Astrocyte of the hippocampus (primary cell): ENCODE data around the gene GIPC2.
A peak's percentile ranks its signal among the peaks of the same experiment; 100 is the strongest.
"Not testable (repeated sequence)": the region's sequence is repeated elsewhere in the genome, so short reads cannot be mapped to it uniquely, and the experiment has no call there.

Experiments
- DNase-seq: peaks from one replicate; pipeline ENCODE4 v3.0.0; 2011; ENCODE audit warnings: low read depth, low spot score

Gene GIPC2

GRCh38 chr1:78094639-78095038 is 48.9 kb downstream of the GIPC2 start:
- DNase-seq, result no peak

- peak; percentile 66 for DNase-seq
Measured at GRCh38 chr1:78095593-78095992, 49.8 kb downstream of the GIPC2 start.

DNA sequence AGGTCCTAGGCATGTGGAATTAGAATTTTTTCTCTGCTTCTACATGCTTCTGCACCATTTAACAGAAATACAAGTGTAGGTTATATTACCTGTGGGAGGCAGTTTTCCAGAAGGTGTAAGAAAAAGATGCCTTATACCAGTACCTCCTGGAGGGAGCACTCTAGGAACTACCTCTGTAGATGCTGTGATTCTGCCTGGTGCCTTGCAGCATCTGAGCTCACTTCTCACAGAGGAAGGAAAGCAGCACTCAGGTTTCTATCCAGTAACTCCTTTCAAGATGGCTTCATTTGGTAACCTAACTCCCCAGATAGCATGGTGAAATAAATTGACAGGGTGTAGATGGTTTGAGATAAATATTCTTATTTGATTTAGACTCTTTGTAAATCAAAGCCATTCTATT is 50.3 kb downstream of the GIPC2 start:
- peak; percentile 22 for DNase-seq

DNA sequence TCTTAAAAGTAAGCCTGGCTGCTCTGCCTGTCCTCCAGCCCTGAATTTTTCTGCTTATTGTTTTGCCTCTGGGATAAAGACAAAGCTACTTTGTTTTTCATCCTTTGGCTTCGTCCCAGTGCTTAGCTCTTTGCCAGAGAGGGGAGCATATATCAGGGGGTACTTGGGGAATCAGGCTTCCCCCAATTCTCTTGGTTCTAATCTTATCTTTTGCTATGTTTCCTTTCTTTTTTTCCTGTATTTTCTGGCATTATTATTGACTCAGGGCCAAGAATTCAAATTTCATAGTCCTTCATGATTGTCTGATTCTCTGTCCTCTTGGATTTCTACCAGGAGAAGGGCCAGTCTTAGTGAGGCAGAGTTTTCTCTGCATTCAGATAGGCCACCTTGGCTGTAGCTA is 51.2 kb downstream of the GIPC2 start:
- peak; percentile 24 for DNase-seq

DNA sequence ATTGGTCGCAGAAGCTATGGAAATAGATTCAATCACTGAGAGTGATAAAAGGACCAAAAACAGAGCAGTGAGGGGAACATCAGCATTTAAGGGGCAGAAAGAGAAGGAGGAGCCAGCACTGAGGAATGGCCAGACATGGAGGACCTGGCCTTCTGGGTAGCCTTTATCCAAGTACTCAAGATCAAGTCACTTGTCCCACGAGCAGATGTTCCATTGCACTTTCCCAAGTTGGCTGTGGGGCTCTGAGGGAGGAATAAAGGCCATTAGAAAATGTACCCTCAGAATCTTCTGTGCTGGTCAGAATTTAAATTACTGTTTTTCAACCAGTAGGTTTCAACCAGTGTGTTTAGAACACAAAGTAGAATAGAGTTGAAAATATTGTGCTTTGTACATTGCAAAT is 55.3 kb downstream of the GIPC2 start:
- no peak for DNase-seq

DNA sequence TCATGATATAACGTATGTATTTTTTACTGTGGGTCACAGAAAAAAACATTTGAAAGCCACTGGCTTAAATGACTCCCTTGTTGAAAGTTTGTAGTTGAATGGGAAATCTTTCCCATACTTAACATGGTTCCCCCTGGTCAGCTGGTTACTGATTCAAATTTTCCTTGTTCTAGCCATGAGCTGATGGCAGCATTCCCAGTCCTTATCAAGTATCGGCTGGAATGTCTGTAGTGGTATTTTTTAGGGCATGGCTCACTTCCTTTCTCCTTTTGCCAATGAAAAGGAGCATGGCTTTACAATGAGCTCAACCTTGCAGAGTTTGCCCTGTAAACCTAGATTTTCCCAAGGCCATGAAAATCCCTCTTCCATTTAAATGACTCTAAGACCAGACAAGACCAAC is 55.7 kb downstream of the GIPC2 start:
- DNase-seq, result peak; percentile 98

DNA sequence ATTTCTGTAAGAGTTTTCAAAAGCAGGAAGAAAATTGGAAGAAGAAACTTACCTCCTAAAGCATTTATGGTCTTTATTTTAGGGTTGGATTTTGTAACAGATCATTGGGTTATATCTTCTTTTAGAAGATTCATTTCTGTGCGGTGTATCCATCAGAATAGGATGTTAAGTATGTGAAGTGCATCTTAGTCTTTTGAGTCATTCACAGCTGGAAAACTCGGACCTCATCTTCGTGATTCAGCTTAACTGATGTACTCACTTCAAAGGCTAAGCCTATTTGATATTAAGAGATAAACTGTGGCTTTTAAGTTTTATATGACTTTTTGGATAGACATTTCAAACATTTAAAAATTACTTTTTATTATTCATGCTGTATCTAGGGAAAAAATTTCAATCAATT is 56.3 kb downstream of the GIPC2 start:
- peak; percentile 66 for DNase-seq

- DNase-seq, result no peak
Measured at GRCh38 chr1:78102916-78103315, 57.1 kb downstream of the GIPC2 start.

GRCh38 chr1:78104322-78104721 is 58.6 kb downstream of the GIPC2 start:
- DNase-seq, result peak; percentile 50

DNA sequence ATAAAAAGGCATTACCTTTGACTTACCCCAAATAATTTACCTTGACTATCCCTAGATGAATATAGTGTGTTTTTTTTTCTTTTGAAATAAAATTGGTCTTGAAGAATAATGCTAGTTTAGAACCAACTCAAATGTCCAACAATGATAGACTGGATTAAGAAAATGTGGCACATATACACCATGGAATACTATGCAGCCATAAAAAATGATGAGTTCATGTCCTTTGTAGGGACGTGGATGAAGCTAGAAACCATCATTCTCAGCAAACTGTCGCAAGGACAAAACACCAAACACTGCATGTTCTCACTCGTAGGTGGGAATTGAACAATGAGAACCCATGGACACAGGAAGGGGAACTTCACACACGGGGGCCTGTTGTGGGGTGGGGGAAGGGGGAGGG is 63.9 kb downstream of the GIPC2 start:
- DNase-seq, result not testable (repeated sequence)

- DNase-seq, result no peak
Measured at GRCh38 chr1:78113156-78113916, 67.6 kb downstream of the GIPC2 start.

DNA sequence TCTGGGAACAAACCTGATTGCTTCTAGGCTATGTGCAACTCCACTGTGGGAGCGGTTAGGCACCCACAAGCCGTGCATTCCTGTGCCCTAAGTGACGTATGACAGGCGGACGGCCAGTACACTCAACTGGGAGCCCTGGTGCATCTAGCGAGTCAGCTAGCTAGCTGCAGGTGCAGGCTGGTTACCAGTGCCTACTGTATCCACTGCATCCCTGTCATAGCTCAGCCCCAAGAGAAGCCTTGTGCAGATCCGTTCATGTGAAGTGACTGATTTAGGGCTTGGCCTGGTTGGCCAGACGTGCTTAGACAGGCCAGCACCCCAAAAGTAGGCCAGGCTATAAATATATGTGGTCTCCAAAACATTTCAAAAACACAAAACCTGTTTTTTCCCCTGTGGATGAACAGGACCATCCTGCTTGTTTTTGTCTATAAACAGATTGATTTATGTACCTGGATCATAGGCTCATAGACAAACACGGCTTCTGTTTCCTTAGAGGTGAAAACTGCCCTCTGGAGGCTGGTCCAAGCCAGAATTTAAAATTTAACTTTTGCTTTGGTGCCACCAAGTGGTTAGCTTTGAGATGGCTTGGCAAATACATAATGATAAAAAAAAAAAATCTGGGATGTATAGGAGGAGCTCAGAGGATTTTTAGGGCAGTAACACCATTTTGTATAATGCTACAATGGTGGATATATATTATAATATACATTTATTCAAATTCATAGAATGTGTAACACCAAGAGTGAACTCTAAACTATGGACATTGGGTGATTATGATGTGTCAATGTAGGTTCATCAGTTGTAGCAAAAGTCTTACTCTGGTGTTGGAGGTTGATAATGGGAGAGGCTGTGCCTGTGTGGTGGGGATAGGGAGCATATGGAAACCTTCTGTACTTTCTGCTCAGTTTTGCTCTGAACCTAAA is 68.5 kb downstream of the GIPC2 start:
- DNase-seq, result peak; percentile 86

- DNase-seq, result not testable (repeated sequence)
Measured at GRCh38 chr1:78120485-78120884, 74.7 kb downstream of the GIPC2 start.

- DNase-seq, result no peak
Measured at GRCh38 chr1:78121710-78122109, 75.9 kb downstream of the GIPC2 start.

GRCh38 chr1:78122389-78122788 is 76.6 kb downstream of the GIPC2 start:
- DNase-seq, result no peak

DNA sequence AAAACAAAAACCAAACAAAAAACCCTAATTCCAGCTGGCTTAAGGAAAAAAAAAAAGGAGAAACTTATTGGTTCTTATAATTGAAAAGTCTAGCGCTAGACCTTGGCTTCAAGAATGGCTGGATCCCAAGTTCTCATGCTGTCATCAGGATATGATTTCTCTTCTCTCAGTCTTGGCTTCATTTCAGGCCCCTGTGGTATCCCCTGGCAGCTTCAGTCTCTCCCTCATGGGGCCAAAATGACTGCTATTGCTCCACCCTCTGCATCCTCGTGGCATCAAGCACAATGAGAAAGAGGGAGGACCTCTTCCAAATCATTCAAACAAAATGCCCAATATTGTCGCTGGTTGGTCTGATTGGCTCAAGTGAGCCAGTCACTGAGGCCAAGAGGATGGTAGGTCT is 80.7 kb downstream of the GIPC2 start:
- no peak for DNase-seq

DNA sequence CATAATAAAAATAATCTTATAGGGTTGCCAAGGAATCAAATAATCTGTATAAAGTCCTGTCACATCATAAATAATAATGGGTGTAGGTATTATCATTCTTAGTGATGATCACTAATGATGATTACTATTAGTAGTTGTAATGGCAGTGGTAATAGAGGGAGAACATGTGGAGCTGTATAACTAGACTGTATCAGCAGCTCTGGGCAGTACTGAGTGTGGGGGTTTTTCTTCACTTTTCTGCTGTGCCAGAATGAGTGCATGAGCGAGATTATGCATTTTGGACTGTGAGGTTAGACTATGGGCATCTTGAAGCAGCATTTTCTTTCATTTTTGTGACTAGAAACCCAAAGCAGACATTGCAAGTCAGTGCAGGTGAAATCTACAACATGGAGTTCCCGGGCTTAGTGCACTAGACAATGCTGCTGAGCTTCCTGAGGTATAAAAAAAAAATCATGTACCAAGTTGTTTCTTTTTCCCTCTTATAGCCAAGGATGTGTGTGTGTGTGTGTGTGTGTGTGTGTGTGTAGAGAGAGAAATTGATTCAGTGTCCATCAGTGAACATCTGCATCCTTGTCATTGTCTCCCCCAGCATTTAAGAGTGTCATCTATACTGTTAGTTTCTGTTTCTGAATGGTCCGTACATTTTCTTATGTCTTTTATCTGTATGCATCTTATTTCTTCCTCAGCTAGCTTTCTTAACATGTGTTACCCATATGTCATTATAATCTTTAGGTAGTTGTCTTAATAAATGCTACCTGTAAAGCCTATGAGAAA is 86.6 kb downstream of the GIPC2 start:
- no peak for DNase-seq

DNA sequence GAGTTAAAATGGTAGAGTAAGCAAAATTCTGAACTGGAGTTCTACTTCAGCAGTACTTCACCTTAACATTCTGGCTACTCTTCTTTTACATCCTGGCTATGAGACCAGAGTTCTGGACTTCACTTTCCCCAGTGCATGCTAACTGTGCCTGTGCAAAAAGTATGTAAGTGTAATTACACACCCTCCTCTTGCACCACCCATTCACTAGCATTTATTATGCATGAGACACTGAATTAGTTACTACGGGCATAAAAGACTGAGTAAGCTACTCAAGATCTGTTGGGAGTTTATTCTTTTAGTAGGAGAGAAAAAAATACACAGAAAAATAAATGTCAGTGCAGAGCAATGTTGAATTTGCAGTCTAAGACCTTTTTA is 87.2 kb downstream of the GIPC2 start:
- DNase-seq, result no peak

DNA sequence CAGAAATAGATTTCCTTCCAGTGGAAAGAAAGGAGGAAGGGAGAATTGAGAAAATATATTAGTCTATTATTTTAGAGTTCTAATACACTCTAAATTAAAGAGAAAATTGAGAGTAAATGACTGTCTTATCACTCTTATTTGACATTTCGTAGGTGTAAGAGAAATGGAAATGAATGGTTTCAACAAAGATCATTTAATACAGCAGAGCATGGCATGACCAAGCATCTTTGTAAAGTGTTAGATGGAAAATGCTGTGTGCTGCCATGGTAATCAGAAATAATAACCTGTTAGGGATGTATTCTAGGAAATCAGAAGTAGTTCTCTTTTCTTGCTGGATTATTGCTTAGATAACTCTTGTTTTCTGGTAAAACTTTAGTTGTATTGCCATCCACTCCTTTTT is 90.9 kb downstream of the GIPC2 start:
- DNase-seq, result no peak

DNA sequence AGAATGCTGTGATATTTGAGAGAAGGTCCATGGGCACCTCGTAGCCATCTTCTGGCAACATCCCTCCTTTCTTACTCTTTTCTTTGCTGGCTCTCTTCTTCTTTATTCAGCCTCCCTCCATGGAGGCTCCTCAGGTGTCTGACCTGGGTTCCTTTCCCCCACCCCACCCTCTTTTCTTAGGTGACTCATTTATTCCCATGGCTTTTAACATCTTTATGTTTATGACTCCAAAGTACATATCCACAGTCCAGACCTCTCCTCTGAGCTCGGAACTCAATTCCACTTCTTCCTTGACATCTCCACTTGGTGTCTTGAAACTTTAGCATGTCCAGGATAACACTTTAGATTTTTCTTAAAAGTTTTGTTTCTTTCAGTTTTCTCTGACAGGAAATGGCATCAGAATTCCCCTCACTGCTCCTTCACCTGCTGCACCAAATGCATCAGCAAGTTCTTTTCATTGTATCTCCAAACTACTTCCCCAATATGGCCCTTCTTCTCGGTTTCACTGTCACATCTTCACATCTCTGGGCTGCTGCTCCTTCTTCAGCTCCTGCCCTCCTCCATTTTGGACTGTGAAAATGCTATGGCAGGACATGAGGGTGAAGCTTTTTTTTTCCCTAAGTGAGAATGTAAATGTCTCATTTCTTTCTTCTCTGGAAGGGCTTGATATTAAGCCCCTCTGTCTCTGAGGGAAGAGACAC is 95.9 kb downstream of the GIPC2 start:
- no peak for DNase-seq

DNA sequence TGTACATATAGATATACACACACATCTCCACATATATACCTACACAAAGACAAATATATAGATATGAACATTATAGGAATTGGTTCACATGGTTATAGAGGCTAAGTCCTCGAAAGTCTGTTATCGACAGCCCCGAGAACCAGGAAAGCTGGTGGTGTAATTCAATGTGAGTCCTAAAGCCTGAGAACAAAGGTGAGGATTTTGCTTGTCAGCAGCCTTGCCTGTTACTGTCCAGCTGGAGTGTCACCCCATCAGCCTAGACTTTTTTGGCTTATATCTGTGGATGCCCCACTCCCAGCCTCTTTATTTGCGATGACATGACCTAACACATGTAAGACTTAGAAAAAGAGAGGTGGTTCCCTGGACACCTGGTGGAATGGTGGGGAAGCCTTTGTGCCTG is 97.0 kb downstream of the GIPC2 start:
- DNase-seq, result no peak

GRCh38 chr1:78143152-78143551 is 97.4 kb downstream of the GIPC2 start:
- DNase-seq, result no peak
